Measurements from ENCODE around the gene SLC35G6.

SLC35G6 gene

DNA sequence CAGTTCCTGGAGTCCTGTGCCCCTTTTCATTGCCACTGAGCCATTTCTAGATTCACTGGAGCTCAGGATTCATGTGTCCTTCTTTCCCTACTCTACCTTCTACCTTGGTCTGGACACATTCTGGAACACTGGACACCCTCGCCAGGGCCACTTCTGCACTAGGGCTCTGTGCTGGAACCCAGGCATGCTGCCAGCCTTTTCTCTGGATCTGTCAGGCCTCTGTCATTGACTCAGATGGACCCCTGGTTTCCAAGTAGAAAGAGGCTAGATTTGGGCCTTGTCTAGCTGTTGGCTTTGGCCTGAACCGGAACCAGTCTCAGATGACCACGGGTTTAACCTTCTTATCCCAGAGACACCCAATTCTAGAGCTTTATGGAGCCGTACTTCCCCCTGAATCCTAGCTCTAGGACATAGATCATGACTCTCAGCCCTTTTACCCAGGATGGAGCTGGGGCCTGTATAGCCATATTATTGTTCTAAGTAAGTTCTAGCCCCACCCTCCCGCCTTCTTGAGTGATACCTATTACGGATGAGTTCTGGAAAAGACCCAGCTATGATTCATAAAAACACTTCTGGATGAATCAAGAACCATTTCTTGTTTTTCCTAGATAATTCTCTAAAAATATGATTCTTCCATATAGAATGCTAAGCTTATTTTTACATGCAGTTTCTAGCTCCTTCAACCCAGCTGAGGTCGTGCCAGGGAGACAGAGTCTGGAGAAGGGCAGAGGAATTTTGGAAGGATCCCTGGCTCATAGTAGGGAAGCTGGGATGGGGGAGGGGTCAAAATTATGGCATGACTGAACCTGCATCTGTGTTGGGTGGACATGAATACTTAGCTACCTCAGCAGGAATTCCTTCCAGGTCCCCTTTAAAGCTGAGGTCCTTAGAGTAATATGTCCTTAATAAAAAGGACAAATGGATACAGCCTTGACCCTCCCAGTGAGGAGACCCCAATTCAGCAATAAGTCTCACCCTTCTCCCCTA lies 37.5 kb upstream of the SLC35G6 start:
- no peak overlapping the region for H3K4me3 ChIP-seq (ENCODE audit: low read depth, low read length)
- no peak for TF ChIP-seq CTCF (IDR thresholded peaks at IDR 0.05; ENCODE audit: low read depth, low read length, missing control alignments)
- no peak for DNase-seq (ENCODE audit: low read depth)

DNA sequence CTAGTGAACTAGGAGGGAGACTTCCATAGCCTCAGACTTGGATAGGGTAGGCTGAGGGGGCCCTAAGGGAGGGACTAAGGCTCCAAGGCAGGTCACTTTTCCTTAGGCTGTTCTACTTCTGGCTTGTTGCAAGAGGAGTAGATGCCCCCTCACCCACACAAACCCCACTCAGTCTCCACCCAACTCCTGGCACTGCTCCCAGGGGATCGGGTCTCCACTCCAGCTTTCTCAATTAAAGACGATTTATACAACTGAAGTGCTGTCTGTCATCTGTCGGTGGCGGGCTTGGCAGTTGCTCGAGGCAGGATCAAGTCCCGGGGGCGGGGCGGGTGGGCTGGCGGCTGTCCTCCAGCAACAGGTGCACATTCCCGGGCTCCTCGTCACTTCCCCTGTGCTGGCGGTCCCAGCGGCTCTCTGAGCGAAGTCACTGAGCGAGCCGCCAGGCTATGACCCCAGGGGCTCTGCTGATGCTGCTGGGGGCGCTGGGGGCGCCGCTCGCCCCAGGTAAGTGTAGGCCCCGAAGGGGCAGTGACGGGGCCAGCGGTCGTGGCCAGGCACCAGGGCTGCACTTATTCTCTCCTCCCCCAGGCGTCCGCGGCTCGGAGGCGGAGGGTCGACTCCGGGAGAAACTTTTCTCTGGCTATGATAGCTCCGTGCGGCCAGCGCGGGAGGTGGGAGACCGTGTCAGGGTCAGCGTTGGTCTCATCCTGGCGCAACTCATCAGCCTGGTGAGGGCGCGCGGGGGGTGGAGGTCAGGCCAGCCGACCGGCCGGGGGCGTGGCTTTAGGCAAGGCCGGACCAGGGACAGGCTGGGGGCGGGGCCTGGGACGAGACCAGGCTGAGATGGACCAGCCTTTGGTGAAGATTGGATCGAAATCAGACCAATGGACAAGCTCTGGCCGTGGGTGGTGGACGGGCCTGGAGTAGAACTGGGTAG lies 36.3 kb upstream of the SLC35G6 start, which contains the start of gene CHRNB1:
CHRNB1 (plus strand) TSS at position 380 of the 937 bp plus-strand sequence; CDS start at position 447, 67 bp downstream.
- peak within 1 kb of the TSS; percentile 25 for H3K4me3 ChIP-seq (ENCODE audit: low read depth, low read length)
- no peak for DNase-seq (ENCODE audit: low read depth)
- TF ChIP-seq CTCF (IDR thresholded peaks at IDR 0.05; ENCODE audit: low read depth, low read length, missing control alignments) = no peak

GRCh38 chr17:7445619-7445968 lies 35.7 kb upstream of the SLC35G6 start:
- no peak for TF ChIP-seq CTCF (IDR thresholded peaks at IDR 0.05; ENCODE audit: low read depth, low read length, missing control alignments)
- peak overlapping the region; percentile 25; the same call in 1 of the 2 replicates for H3K4me3 ChIP-seq (ENCODE audit: low read depth, low read length)
- no peak for DNase-seq (ENCODE audit: low read depth)

GRCh38 chr17:7448461-7448860 lies 32.8 kb upstream of the SLC35G6 start:
- DNase-seq (ENCODE audit: low read depth) = no peak
- TF ChIP-seq CTCF (IDR thresholded peaks at IDR 0.05; ENCODE audit: low read depth, low read length, missing control alignments) = no peak

GRCh38 chr17:7459961-7460545 lies 21.2 kb upstream of the SLC35G6 start:
- no peak for TF ChIP-seq CTCF (IDR thresholded peaks at IDR 0.05; ENCODE audit: low read depth, low read length, missing control alignments)
- H3K4me3 ChIP-seq (ENCODE audit: low read depth, low read length) = no peak overlapping the region
- DNase-seq (ENCODE audit: low read depth) = no peak

More at GRCh38 chr17:7448461-7448860, 32.8 kb upstream of the SLC35G6 start:
- no peak overlapping the region for H3K4me3 ChIP-seq (ENCODE audit: low read depth, low read length)

GRCh38 chr17:7460850-7461660 lies 20.2 kb upstream of the SLC35G6 start:
- H3K4me3 ChIP-seq (ENCODE audit: low read depth, low read length) = no peak overlapping the region
- TF ChIP-seq CTCF (IDR thresholded peaks at IDR 0.05; ENCODE audit: low read depth, low read length, missing control alignments) = no peak
- no peak for DNase-seq (ENCODE audit: low read depth)
